Measurements from ENCODE around the gene GADL1.

The GADL1 gene

GRCh38 chr3:30691249-30691880 is 203.1 kb downstream of the GADL1 start:
- no peak for DNase-seq

GRCh38 chr3:30690199-30690598 is 204.3 kb downstream of the GADL1 start:
- DNase-seq: no peak

GRCh38 chr3:30688776-30689641 is 205.5 kb downstream of the GADL1 start:
- no peak for DNase-seq

- DNase-seq: no peak
These were observed 206.4 kb downstream of the GADL1 start for GRCh38 chr3:30687930-30688570.

DNA sequence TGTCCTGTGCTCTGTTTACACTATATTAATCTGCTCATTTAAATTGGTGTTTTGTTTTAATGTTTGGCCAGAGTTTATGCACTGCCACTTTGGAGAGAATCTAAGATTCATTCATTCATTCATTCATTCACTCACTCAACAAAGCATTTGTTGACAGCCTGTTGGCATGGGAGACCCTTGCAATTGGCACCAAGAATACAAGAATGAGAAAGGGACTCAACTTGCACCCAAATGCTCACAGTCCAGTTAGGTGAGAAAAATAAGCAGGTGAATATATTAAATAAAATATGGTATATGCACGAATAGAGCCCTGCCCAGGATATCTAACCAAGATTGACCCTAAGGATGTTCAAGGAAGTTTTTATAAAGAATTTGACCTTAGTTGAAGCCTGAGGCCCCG is 207.7 kb downstream of the GADL1 start:
- no peak for DNase-seq

DNA sequence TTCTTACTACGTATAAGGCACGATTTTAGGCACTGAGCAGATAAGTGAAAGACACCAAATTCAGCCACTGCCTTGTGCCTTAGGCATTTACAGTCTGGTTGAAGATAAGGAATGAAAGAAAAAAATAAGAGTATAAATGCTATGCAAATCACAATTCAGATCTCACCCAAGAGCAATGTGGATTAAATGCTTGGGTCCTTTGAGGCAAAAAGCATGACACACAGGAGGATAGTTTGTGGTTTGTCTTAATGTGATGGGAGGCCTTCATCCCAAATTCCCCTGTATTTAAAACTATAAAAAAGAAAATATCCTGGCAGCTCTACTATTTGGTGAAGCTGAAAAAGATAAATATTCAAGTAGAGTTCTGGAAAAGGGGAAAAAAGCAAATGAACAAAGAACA is 208.3 kb downstream of the GADL1 start:
- no peak for DNase-seq

DNA sequence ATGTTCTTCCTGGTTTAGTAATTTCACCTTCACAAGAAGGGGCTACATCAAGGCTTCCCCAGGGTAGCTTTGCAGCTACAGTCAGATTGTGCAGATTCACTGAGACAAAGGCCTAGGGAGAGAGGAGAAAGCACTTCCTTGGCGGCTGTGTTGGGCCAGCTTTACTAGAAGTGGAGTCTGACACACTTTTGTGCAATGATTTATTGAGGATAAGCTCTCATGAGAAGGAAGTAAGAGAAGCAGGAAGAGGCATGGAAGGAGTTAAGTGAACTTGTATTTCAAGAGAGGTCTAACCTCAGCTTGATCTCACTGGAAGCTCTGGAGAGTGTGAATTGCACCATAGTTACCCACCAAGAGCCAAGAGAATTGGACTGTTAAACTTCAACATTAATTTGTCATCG is 209.2 kb downstream of the GADL1 start:
- DNase-seq: no peak

- no peak for DNase-seq
These were observed 210.1 kb downstream of the GADL1 start for GRCh38 chr3:30684356-30684755.

DNA sequence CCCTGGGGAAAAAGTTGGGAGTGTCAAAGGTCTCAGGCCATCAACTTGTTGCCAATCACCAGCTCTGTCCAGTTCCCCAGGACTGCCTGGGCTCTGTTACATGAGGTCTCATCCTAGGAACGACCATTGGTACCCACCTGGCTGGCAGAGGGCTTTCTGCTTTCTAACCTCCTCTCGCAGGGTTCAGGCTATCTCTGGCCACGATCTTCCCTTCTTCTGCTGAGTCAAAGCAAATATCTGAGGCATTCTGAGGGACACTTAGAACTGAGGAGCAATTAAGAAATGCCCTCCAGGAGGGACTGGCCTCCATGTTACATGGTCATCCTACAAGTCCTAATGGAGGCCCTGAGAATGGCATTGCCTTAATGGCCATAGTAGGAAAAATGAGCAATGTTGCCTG is 210.7 kb downstream of the GADL1 start:
- DNase-seq: no peak

DNA sequence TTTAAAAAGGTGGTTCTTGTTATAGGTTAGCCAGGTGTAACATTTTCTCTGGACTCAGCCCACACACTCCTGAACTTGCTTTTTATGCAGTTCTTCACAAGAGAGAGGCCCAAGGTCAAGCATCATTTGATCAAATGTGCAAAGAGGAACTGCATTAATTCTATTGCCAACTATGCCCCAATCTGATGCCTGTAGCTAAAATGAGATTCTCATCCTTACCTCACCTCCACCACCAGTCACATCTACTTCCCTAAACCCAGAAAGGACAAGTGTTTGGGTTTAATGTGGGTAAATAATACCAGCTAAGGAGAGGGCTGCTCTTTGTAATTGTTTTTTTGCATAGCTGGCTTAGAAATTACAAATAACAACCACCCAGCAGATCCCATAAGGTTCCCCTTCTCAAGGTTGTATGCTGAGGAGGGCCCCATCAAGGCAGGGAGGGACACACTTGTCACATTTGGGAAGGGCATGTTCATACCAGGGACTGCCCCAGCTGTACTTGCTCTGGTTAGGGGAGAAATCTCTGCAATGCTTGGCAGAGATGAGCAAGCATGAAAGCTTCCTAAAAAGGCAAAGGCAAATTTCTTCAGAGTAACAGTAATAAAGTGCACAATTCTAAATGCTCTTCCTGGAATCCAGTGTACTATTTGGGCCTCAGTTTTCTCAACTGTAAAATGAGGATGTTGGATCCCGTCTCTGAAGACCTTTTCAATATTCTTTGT is 211.9 kb downstream of the GADL1 start:
- DNase-seq: no peak

DNA sequence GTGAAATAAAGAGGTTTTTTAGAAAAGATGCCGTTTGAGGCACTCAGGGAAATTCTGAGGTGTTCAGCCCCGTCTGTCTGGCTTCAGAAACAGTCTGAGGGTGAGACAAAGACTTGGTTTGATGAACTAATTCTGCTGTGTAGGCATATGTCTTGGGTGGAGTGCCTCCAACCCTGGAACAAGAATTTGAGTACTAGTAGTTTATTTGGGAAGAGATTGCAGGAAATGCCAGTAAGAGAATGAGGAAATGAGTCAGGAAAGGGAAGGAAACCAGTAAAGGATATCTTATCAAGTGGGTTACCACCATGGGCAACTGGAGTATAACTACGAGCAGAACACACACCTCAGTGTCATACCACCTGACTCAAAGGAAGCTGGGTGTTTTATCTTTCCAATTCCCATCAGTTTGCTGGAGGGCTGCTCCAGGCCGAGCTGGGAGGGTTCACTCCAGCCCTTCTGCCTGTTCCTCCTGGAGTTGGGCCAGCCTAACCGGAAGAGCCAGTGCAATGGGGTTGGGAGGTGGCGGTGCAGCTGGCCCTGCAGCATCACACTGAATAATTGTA is 212.7 kb downstream of the GADL1 start:
- DNase-seq: no peak

DNA sequence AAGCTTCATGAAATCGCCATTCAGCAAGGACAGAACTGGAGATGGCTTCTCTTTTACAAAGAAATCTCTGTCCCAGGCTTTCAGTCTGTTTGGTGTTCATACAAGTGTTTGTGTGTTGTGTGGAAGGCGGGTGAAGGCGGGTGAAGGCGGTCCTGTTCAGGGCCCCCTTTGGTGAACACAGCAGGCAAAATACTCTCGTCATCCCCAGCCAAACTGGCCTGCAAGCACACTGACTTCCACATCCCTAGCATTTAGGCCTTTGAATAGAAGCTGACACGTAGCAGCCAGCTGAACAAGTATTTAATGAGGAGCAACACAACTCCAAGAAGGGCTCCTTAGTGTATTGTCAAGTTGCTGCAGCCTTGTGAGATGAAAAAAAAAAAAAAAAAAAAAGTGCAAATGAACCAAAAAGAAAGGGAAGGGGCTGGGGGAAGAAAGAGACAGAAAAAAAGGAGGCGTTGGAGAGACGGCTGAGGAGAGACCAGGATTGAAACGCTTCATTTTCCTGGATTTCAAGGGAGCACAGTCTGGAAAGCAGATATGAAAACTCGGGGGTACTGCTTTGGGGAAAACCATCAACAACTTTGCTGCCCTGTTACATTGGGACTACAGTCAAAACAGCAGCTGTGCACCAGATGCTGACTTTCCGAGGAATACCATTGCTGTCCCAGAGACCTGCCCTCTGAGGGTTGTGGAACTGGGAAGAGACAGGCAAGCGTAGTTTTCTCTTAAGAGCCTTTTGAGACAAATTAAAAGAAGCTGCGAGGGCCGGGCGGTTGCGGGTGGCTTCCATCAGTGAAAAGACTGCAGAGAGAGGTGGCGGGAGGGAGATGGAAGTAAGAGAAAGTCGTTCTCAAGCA is 213.4 kb downstream of the GADL1 start:
- DNase-seq: no peak

GRCh38 chr3:30679045-30679444 is 215.4 kb downstream of the GADL1 start:
- no peak for DNase-seq

GRCh38 chr3:30677347-30677685 is 217.1 kb downstream of the GADL1 start:
- DNase-seq: no peak

DNA sequence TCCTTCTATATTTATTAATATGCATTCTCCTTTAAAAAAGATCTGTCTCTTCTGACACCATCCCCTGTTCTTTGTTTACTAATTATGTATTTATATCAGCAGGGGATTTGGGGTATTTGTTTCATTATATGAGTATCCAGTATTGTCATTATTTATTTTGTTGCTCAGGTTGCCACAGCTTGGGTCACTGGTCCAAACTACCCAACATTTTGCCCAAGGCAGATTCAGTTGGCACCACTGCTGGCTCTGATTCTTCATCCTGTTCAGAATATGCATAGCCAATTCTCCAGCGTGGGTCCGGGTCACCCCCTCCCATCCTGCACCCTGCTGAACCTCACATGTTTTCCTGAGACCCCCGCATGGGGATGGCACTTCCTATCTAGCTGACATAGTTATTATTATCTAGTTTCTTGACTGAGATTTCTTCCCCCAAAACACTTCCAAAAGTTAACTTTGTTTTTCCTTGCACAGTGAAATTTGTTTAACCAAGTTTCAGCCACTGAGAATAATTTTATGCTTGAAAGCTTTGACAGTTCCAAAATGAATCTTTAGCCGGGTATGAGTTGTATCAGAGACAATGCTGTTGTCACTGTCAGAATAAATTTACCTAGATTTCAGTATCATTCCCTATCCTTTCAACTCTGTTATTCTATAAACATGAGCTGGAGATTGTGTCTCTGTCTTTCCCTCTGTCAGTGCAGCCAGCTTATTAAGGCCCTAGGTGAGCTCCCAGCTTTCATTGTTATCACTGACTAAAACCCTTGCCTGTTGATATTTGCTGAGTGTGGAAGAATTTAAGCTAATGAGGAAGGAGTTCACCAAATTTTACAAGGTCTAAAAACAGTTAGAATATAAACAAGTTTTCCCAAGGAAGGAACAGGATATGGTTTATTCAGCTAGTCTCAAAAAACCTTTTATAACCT is 217.8 kb downstream of the GADL1 start:
- DNase-seq: no peak

Measured in activated CD8-positive, alpha-beta memory T cell treated with anti-CD3 and anti-CD28 coated beads, Interleukin-2, amount 50 U/mL, for 48 hours (primary cell).